IMR-90 (cell line): Measurements from ENCODE around the gene SH3BP2. TPM values are rescaled to one million over a fixed set of nuclear protein-coding genes. Genes with fewer than 3 reads are reported as not detected.

Experiments used
- ATAC-seq: fragments of 200-7000 bp; cut with Tn5 transposase; 2 replicates; pipeline ENCODE4 v1.9.1; 2020; ENCODE audit warnings: low read depth, mild to moderate bottlenecking, moderate library complexity
- BruUV-seq: library from RNA; stranded (reverse); fragments of 400-500 nt; replicated peaks from 2 replicates; lab custom pipeline; 2021; lab: Mats Ljungman, UMichigan
- CTCF ChIA-PET: fragments of 300-600 bp; formaldehyde crosslinking; extraction: SDS; loops from one replicate; lab custom pipeline; 2021; ENCODE audit warnings: antibody characterized with exemption; lab: Yijun Ruan, JAX
- POLR2A ChIA-PET: fragments of 300-600 bp; sonication (Branson Sonifier 250); formaldehyde crosslinking; loops from one replicate; lab custom pipeline; 2022; ENCODE audit warnings: antibody characterized with exemption; ENCODE audit not compliant: unreplicated experiment; lab: Charles Lee
- DNase-seq: peaks from one replicate; pipeline ENCODE4 v3.0.0; 2013
- H2AFZ ChIP-seq: replicated peaks from 2 replicates; pipeline ENCODE3; 2013; ENCODE audit warnings: low read length, mild to moderate bottlenecking; ENCODE audit not compliant: poor library complexity
- H2AK5ac ChIP-seq: 2 replicates; pipeline ENCODE4 v1.6.1; 2013; ENCODE audit warnings: low read depth, low read length, inconsistent platforms
- H2AK9ac ChIP-seq: replicated peaks from 2 replicates; pipeline ENCODE3; 2013; ENCODE audit warnings: mild to moderate bottlenecking, low read depth, low read length, moderate library complexity; ENCODE audit not compliant: poor library complexity
- H2BK120ac ChIP-seq: 2 replicates; pipeline ENCODE4 v1.6.1; 2013; ENCODE audit warnings: low read depth, low read length, inconsistent platforms
- H2BK15ac ChIP-seq: 3 replicates; pipeline ENCODE4 v1.6.1; 2013; ENCODE audit warnings: low read depth, low read length, inconsistent platforms
- H2BK20ac ChIP-seq: 2 replicates; pipeline ENCODE4 v1.6.1; 2013; ENCODE audit warnings: low read depth, mild to moderate bottlenecking, inconsistent platforms, low read length, moderate library complexity
- H2BK5ac ChIP-seq: 2 replicates; pipeline ENCODE4 v1.6.1; 2013; ENCODE audit warnings: mild to moderate bottlenecking, low read depth, low read length, inconsistent platforms; ENCODE audit not compliant: poor library complexity, severe bottlenecking
- H3K14ac ChIP-seq: replicated peaks from 2 replicates; pipeline ENCODE4 v1.6.1; 2013; ENCODE audit warnings: low read depth, low read length, inconsistent platforms
- H3K18ac ChIP-seq: 2 replicates; pipeline ENCODE4 v1.6.1; 2013; ENCODE audit warnings: low read depth, low read length, control low read depth
- H3K23ac ChIP-seq: 2 replicates; pipeline ENCODE4 v1.6.1; 2013; ENCODE audit warnings: low read depth, low read length, inconsistent platforms
- H3K27ac ChIP-seq: 2 replicates; pipeline ENCODE4 v1.5.1; 2013; ENCODE audit warnings: mild to moderate bottlenecking, control low read depth, low read length; ENCODE audit not compliant: insufficient read depth
- H3K27me3 ChIP-seq: 2 replicates; pipeline ENCODE4 v1.6.1; 2013; ENCODE audit warnings: low read length; ENCODE audit not compliant: control insufficient read depth, insufficient read depth
- H3K36me3 ChIP-seq: 2 replicates; pipeline ENCODE4 v1.6.1; 2013; ENCODE audit warnings: low read length, mixed read lengths; ENCODE audit not compliant: control insufficient read depth, insufficient read depth
- H3K4ac ChIP-seq: 2 replicates; pipeline ENCODE4 v1.6.1; 2013; ENCODE audit warnings: low read depth, low read length, inconsistent platforms
- H3K4me1 ChIP-seq: 2 replicates; pipeline ENCODE4 v1.6.1; 2013; ENCODE audit warnings: low read length, mixed read lengths; ENCODE audit not compliant: control insufficient read depth, insufficient read depth
- H3K4me2 ChIP-seq: 2 replicates; pipeline ENCODE4 v1.6.1; 2013; ENCODE audit warnings: low read depth, mild to moderate bottlenecking, control low read depth, low read length, moderate library complexity
- H3K4me3 ChIP-seq: 2 replicates; pipeline ENCODE4 v1.5.1; 2013; ENCODE audit warnings: low read depth, mild to moderate bottlenecking, control low read depth, low read length, moderate library complexity; ENCODE audit not compliant: insufficient read depth
- H3K56ac ChIP-seq: 2 replicates; pipeline ENCODE4 v1.6.1; 2013; ENCODE audit warnings: low read length, inconsistent platforms; ENCODE audit not compliant: insufficient read depth; ENCODE audit errors: extremely low read depth
- H3K79me1 ChIP-seq, 2 experiments: 2 replicates each; pipeline ENCODE4 v1.6.1; 2013; ENCODE audit warnings: low read length in 2 of 2, inconsistent platforms in 1 of 2, low read depth in 1 of 2
- H3K9ac ChIP-seq: 2 replicates; pipeline ENCODE4 v1.6.1; 2013; ENCODE audit warnings: low read depth, low read length, control low read depth
- H3K9me1 ChIP-seq: 2 replicates; pipeline ENCODE4 v1.6.1; 2013; ENCODE audit warnings: low read length, inconsistent platforms; ENCODE audit not compliant: insufficient read depth
- H3K9me3 ChIP-seq: 2 replicates; pipeline ENCODE4 v1.6.1; 2013; ENCODE audit warnings: low read length; ENCODE audit not compliant: control insufficient read depth, insufficient read depth
- H4K20me1 ChIP-seq: 2 replicates; pipeline ENCODE4 v1.6.1; 2013; ENCODE audit warnings: low read length, inconsistent platforms; ENCODE audit not compliant: insufficient read depth
- H4K5ac ChIP-seq: 2 replicates; pipeline ENCODE4 v1.6.1; 2013; ENCODE audit warnings: mild to moderate bottlenecking, low read depth, low read length, control low read depth
- H4K8ac ChIP-seq, 2 experiments: 2 replicates each; pipeline ENCODE4 v1.6.1; 2013; ENCODE audit warnings: low read depth in 2 of 2, low read length in 2 of 2, control low read depth in 1 of 2, inconsistent platforms in 1 of 2
- H4K91ac ChIP-seq: 2 replicates; pipeline ENCODE4 v1.6.1; 2013; ENCODE audit warnings: low read depth, low read length, inconsistent platforms; ENCODE audit not compliant: insufficient read depth
- WGBS, 2 experiments: methylation state at CpG; one replicate each; pipeline versions ENCODE4 v1.1.5 to v1.1.7; 2013; ENCODE audit warnings: missing lambda C conversion rate in 2 of 2; ENCODE audit not compliant: insufficient read length in 1 of 2; ENCODE audit errors: extremely low coverage in 2 of 2; 5-methylcytosine and 5-hydroxymethylcytosine counted together
- dilution Hi-C: fragments of 300-500 bp; cut with HindIII; formaldehyde crosslinking; loops from one replicate; pipeline ENCODE4 v1.14.3; 2018; ENCODE audit warnings: low sequenced_read_pairs; ENCODE audit not compliant: unreplicated experiment
- in situ Hi-C: fragments of 300-500 bp; cut with MboI; formaldehyde crosslinking; loops from 3 replicates; pipeline ENCODE4 v1.14.3; 2019; ENCODE audit warnings: low sequenced_read_pairs, inconsistent platforms, mixed read lengths
- intact Hi-C: fragments of 100-400 bp; cut with micrococcal nuclease; formaldehyde crosslinking; loops from 2 replicates; pipeline ENCODE4 v1.10.0; 2022
- polyA plus RNA-seq, 3 experiments: library from polyadenylated mRNA; depleted of rRNA; stranded (reverse); fragments of >200 nt; gene quantifications; 2 replicates each; pipeline ENCODE4 v1.2.3, GENCODE V29; 2012; ENCODE audit warnings: low replicate concordance in 1 of 3
- total RNA-seq: library from RNA; depleted of rRNA; stranded (reverse); fragments of >200 nt; gene quantifications from 2 replicates; pipeline ENCODE4 v1.2.3, GENCODE V29; 2012
- TF ChIP-seq, protein P1 (sequence below): conservative IDR thresholded peaks from 2 replicates; pipeline ENCODE4 v1.5.1; 2012; ENCODE audit warnings: mild to moderate bottlenecking, low read depth, low read length, improper control_type of control experiment

Gene SH3BP2
- total and polyA plus RNA-seq, 2 of the 4 experiments (the other 2 are of a cell fraction) = 9.0 to 37.2 TPM

DNA sequence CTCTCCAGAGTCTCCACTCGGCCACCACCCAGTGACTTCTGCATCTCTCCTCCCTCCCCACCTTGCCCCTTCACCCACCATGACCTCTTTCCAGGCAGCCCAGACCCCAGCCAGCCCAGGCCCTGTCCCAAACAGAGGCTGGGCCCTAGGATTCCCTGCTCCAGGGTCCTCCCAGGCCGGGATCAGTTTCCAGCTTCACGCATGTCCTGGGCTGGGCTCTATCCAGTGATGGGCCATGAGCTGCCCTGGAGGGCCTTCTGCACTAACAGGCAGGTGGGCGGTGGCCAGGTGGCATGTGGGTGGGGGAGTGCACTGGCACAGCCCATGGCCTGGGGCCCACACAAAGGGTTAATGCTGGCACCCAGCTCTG, 30.4 kb downstream of the SH3BP2 start:
- POLR2A ChIA-PET = no interaction called here
- Histone ChIP-seq H2BK15ac (no peak overlapping the region), H3K27me3 (no peaks in the 10 kb centered on the region), H3K4ac (no peak overlapping the region), H3K14ac (no peak overlapping the region), H3K56ac (no peak overlapping the region), H3K79me1 (peaks cover 17 to 57% of the 10 kb centered on the region in 2 experiments), H2BK20ac (no peak overlapping the region), H3K36me3 (peaks cover 70% of the 10 kb centered on the region), H4K5ac (no peak overlapping the region), H2AFZ (no peak overlapping the region), H3K18ac (no peak overlapping the region), H2AK5ac (no peak overlapping the region), H4K91ac (no peak overlapping the region), H2BK120ac (no peak overlapping the region), H2AK9ac (no peak overlapping the region), H3K4me2 (no peak overlapping the region), H4K20me1 (peaks cover 12% of the 10 kb centered on the region; the same call in 1 of the 2 replicates), H3K4me3 (no peak overlapping the region), H3K27ac (no peak overlapping the region), H4K8ac (no peak overlapping the region), H3K23ac (no peak overlapping the region), H3K9me3 (no peaks in the 10 kb centered on the region), H2BK5ac (no peak overlapping the region), H3K9me1 (peaks cover 30% of the 10 kb centered on the region), H3K9ac (no peak overlapping the region), H3K4me1 (peaks cover 6% of the 10 kb centered on the region)
- ATAC-seq = no peak
- dilution Hi-C loops (no loop called here), intact Hi-C loops (no loop called here), in situ Hi-C loops (no loop called here)
- no peak for DNase-seq
- no CpG with 5 or more reads among the region's 4 CpGs for WGBS, 2 experiments
- CTCF ChIA-PET = no interaction called here
- TF ChIP-seq, protein P1, sequence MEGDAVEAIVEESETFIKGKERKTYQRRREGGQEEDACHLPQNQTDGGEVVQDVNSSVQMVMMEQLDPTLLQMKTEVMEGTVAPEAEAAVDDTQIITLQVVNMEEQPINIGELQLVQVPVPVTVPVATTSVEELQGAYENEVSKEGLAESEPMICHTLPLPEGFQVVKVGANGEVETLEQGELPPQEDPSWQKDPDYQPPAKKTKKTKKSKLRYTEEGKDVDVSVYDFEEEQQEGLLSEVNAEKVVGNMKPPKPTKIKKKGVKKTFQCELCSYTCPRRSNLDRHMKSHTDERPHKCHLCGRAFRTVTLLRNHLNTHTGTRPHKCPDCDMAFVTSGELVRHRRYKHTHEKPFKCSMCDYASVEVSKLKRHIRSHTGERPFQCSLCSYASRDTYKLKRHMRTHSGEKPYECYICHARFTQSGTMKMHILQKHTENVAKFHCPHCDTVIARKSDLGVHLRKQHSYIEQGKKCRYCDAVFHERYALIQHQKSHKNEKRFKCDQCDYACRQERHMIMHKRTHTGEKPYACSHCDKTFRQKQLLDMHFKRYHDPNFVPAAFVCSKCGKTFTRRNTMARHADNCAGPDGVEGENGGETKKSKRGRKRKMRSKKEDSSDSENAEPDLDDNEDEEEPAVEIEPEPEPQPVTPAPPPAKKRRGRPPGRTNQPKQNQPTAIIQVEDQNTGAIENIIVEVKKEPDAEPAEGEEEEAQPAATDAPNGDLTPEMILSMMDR = no peak
- no TSS peak for BruUV-seq
